Keratinocyte (primary cell): Measurements from ENCODE around the gene GRM2. TPM values are rescaled to one million over a fixed set of nuclear protein-coding genes. Genes with fewer than 3 reads are reported as not detected.

Source experiments
- DNase-seq: peaks from one replicate; pipeline ENCODE4 v3.0.0-alpha.2; 2011; ENCODE audit warnings: low read depth, missing footprints, low spot score
- FAIRE-seq: peaks from 2 replicates; lab custom pipeline; 2011; peaks lifted over from hg19 to GRCh38; lab: Jason Lieb, UNC
- H2AFZ ChIP-seq: 2 replicates; pipeline ENCODE4 v1.6.0; 2012; ENCODE audit warnings: low read length, control low read depth, inconsistent platforms; ENCODE audit not compliant: control insufficient read depth
- H3K27ac ChIP-seq: 2 replicates; pipeline ENCODE4 v1.5.1; 2011; ENCODE audit warnings: low read length; ENCODE audit not compliant: control insufficient read depth, insufficient read depth
- H3K27me3 ChIP-seq: 3 replicates; pipeline ENCODE4 v1.6.0; 2011; ENCODE audit warnings: low read length; ENCODE audit not compliant: control insufficient read depth, insufficient read depth; ENCODE audit errors: extremely low read depth
- H3K36me3 ChIP-seq, 2 experiments: 2 replicates in 1 of 2; 3 replicates in 1 of 2; pipeline ENCODE4 v1.5.1; 2011; ENCODE audit warnings: low read length in 2 of 2, mild to moderate bottlenecking in 1 of 2; ENCODE audit not compliant: control insufficient read depth in 2 of 2, insufficient read depth in 2 of 2; ENCODE audit errors: extremely low read depth in 1 of 2
- H3K4me1 ChIP-seq: 3 replicates; pipeline ENCODE4 v1.5.1; 2011; ENCODE audit warnings: low read length; ENCODE audit not compliant: control insufficient read depth, insufficient read depth; ENCODE audit errors: extremely low read depth
- H3K4me2 ChIP-seq: 3 replicates; pipeline ENCODE4 v1.6.0; 2011; ENCODE audit warnings: low read depth, low read length; ENCODE audit not compliant: control insufficient read depth, insufficient read depth; ENCODE audit errors: extremely low read depth
- H3K4me3 ChIP-seq, 3 experiments: fragments of 200-600 bp in 1 of 3; sonication (generic) in 1 of 3; 2 replicates in 2 of 3; 3 replicates in 1 of 3; pipeline ENCODE4 v1.5.1; 2011 to 2016; ENCODE audit warnings: low read length in 3 of 3, mild to moderate bottlenecking in 3 of 3, control low read depth in 2 of 3, inconsistent platforms in 1 of 3, low read depth in 1 of 3, mixed read lengths in 1 of 3, mixed run types in 1 of 3, moderate library complexity in 1 of 3; ENCODE audit not compliant: control insufficient read depth in 2 of 3, insufficient read depth in 2 of 3; ENCODE audit errors: extremely low read depth in 1 of 3
- H3K79me2 ChIP-seq: 2 replicates; pipeline ENCODE4 v1.6.0; 2012; ENCODE audit warnings: low read length; ENCODE audit not compliant: control insufficient read depth, insufficient read depth
- H3K9ac ChIP-seq: 3 replicates; pipeline ENCODE4 v1.6.0; 2011; ENCODE audit warnings: low read length; ENCODE audit not compliant: control insufficient read depth, insufficient read depth; ENCODE audit errors: extremely low read depth
- H3K9me1 ChIP-seq: 3 replicates; pipeline ENCODE4 v1.6.0; 2011; ENCODE audit warnings: low read length; ENCODE audit not compliant: control insufficient read depth, insufficient read depth; ENCODE audit errors: extremely low read depth
- H3K9me3 ChIP-seq: 2 replicates; pipeline ENCODE4 v1.5.1; 2012; ENCODE audit warnings: low read depth, low read length; ENCODE audit not compliant: control insufficient read depth
- H4K20me1 ChIP-seq: 3 replicates; pipeline ENCODE4 v1.6.0; 2011; ENCODE audit warnings: low read length; ENCODE audit not compliant: control insufficient read depth, insufficient read depth; ENCODE audit errors: extremely low read depth
- EZH2 ChIP-seq: IDR thresholded peaks from one replicate; pipeline ENCODE4 v1.6.1; 2012; ENCODE audit warnings: inconsistent platforms, mild to moderate bottlenecking, low read length, moderate library complexity
- dilution Hi-C: fragments of 300-500 bp; cut with MboI; formaldehyde crosslinking; loops from one replicate; pipeline ENCODE4 v1.7.0; 2020; ENCODE audit warnings: low sequenced_read_pairs; ENCODE audit not compliant: extremely low pct_ligation_motif_present
- polyA plus RNA-seq, 5 experiments: library from polyadenylated mRNA; depleted of rRNA in 3 of 5; stranded (reverse) in 3 of 5; stranded (forward) in 1 of 5; unstranded in 1 of 5; fragments of >200 nt; gene quantifications; 1 replicate in 1 of 5; 2 replicates in 3 of 5; 3 replicates in 1 of 5; pipeline versions ENCODE4 v1.2.1 to v1.2.3, GENCODE V29; 2011 to 2012; ENCODE audit warnings: missing spikeins in 2 of 5, low read depth in 1 of 5, low replicate concordance in 1 of 5
- TF ChIP-seq, protein P1 (sequence below), 3 experiments: IDR thresholded peaks in 1 of 3; conservative IDR thresholded peaks in 1 of 3; optimal IDR thresholded peaks in 1 of 3; 2 replicates in 2 of 3; 3 replicates in 1 of 3; pipeline versions ENCODE3 to v1.5.1; 2011; ENCODE audit warnings: low read length in 3 of 3, mild to moderate bottlenecking in 3 of 3, moderate library complexity in 2 of 3, control low read depth in 1 of 3, inconsistent platforms in 1 of 3; ENCODE audit not compliant: insufficient read depth in 2 of 3; ENCODE audit errors: extremely low read depth in 1 of 3

The GRM2 gene
- polyA plus RNA-seq, 1 donor (not counting 4 experiments of a cell fraction or from before 2014, with no cell fraction given): 0.07 TPM

GRCh38 chr3:51705276-51706020 lies 1.4 kb upstream of the GRM2 start:
- Histone ChIP-seq H3K9me3 (no peaks in the 10 kb centered on the region), H3K9me1 (peaks cover 2% of the 10 kb centered on the region), H4K20me1 (peaks cover 12% of the 10 kb centered on the region), H3K27ac (no peak overlapping the region), H3K79me2 (no peaks in the 10 kb centered on the region), H3K4me1 (peaks cover 4% of the 10 kb centered on the region), H3K27me3 (peaks cover 20% of the 10 kb centered on the region), H3K4me2 (no peak overlapping the region), H2AFZ (no peak overlapping the region), H3K4me3 (no peak overlapping the region), H3K9ac (no peak overlapping the region), H3K36me3 (peaks cover 8% of the 10 kb centered on the region in 2 experiments)
- FAIRE-seq: no peak
- TF ChIP-seq EZH2: no peak
- TF ChIP-seq, protein P1, sequence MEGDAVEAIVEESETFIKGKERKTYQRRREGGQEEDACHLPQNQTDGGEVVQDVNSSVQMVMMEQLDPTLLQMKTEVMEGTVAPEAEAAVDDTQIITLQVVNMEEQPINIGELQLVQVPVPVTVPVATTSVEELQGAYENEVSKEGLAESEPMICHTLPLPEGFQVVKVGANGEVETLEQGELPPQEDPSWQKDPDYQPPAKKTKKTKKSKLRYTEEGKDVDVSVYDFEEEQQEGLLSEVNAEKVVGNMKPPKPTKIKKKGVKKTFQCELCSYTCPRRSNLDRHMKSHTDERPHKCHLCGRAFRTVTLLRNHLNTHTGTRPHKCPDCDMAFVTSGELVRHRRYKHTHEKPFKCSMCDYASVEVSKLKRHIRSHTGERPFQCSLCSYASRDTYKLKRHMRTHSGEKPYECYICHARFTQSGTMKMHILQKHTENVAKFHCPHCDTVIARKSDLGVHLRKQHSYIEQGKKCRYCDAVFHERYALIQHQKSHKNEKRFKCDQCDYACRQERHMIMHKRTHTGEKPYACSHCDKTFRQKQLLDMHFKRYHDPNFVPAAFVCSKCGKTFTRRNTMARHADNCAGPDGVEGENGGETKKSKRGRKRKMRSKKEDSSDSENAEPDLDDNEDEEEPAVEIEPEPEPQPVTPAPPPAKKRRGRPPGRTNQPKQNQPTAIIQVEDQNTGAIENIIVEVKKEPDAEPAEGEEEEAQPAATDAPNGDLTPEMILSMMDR (optimal IDR thresholded peaks at IDR 0.05 in 1 of 3, IDR thresholded peaks at IDR 0.05 in 1 of 3, conservative IDR thresholded peaks at IDR 0.05 in 1 of 3; ENCODE audit: extremely low read depth in 1 of 3, insufficient read depth in 2 of 3, low read length in 3 of 3): no peak
- no peak for DNase-seq
- dilution Hi-C loops: no loop called here

- no peak for TF ChIP-seq EZH2
- TF ChIP-seq, protein P1 (optimal IDR thresholded peaks at IDR 0.05 in 1 of 3, IDR thresholded peaks at IDR 0.05 in 1 of 3, conservative IDR thresholded peaks at IDR 0.05 in 1 of 3; ENCODE audit: extremely low read depth in 1 of 3, insufficient read depth in 2 of 3, low read length in 3 of 3): no peak
- Histone ChIP-seq H3K36me3 (peaks cover 7 to 8% of the 10 kb centered on the region in 2 experiments), H4K20me1 (peaks cover 12% of the 10 kb centered on the region), H3K9ac (no peak overlapping the region), H3K4me2 (no peak overlapping the region), H2AFZ (no peak overlapping the region), H3K27me3 (peaks cover 20% of the 10 kb centered on the region), H3K27ac (no peak overlapping the region), H3K4me3 (no peak overlapping the region), H3K4me1 (peaks cover 4% of the 10 kb centered on the region), H3K9me3 (no peaks in the 10 kb centered on the region), H3K79me2 (no peaks in the 10 kb centered on the region), H3K9me1 (peaks cover 2% of the 10 kb centered on the region)
- DNase-seq (no peak), FAIRE-seq (no peak)
- dilution Hi-C loops: no loop called here
Observed at GRCh38 chr3:51706021-51706485, 815 bp upstream of the GRM2 start.
